Hematopoietic multipotent progenitor cell treated with erythropoietin and hydrocortisone succinate and interleukin-3 and kit ligand, for 8 days (in vitro differentiated cells): ENCODE data around the gene COMMD7.
"Not testable (repeated sequence)": the region's sequence is repeated elsewhere in the genome, so short reads cannot be mapped to it uniquely, and the experiment has no call there.

Experiments
- DNase-seq: peaks from one replicate; pipeline ENCODE4 v3.0.0-alpha.2; 2015

Gene COMMD7

DNA sequence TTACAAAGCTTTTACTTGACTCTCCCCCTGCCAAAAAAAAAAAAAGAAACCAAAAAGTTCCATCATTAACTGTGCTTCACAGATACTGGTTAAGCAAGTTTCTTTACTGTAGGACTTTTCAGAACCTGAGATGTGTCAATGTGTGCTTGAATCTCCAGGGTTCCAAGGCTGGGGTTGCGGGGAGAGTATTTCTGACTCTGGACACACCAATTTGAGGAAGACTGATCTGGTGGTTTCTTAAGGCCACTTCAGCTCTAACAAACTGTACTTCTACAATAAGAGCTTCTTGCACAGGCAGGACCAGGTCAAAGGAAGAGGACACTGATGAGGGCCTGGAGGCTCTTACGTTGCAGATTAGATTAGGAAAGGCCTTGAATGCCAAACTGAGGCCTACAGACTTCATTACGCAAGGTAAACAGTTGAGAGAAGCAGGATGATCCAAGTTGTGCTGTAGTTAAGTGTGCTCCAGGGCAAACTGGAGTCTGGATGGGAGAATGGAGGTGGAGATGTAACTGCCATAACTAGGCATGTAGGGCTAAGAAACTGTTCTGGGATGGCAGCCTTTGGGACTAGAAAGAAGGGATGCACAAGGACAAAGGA lies 24.4 kb downstream of the COMMD7 start:
- DNase-seq, result no peak

DNA sequence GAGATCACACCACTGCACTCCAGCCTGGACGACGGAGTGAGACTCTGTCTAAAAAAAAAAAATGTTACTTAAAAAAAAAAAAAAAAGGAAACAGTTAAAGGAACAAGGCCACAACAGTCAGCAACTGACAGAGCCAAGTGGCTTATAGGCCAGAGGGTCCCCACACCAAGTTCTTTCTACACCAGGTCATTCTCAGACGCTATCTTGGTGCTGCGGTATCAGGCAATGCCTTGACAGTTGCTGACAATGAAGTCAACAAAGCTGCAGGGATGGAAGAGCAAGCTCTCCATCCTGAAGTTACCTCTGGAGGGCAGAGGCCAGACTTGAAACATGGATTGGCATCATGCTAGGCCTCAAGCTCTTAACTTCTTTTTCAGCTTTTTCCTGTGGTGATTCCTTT lies 31.9 kb downstream of the COMMD7 start:
- no peak for DNase-seq

DNA sequence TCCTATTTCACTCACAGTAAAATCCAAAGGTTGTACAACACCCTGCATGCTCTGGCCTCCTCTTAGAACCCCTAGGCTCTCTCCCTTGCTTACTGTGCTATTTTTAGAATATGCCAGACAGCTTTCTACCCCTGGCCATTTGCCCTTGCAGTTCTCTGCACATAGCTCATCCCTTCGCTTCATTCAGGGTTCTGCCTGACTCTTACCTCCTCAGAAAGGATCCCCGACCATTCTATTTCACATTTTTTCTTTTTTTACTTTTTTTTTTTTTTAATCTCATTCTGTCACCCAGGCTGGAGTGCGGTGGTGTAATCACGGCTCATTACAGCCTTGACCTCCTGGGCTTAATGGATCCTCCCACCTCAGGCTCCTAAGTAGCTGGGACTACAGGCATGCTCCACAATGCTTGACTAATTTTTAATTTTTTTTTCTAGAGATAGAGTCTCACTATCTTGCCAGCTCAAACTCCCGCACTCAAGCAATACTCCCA lies 33.6 kb downstream of the COMMD7 start:
- no peak for DNase-seq

DNA sequence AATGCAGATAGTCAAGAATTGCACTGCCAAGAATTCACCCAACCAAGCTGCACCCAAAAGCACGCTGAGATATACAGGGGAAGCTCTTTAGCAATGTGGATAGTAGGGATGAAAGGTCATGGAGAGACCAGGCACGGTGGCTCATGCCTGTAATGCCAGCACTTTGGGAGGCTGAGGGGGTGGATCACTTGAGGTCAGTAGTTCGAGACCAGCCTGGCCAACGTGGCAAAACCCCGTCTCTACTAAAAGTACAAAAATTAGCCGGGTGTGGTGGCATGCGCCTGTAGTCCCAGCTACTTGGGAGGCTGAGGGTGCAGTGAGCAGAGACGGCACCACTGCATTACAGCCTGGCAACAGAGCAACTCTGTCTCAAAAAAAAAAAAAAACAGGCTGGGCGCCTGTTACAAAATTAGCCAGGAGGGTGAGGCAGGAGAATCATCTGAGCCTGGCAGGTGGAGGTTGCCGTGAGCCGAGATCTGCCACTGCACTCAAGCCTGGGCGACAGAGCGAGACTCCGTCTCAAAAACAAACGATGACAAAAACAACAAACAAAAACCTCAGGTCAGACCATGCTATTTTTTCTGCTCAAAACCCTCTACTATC lies 34.1 kb downstream of the COMMD7 start:
- not testable (repeated sequence) for DNase-seq

DNA sequence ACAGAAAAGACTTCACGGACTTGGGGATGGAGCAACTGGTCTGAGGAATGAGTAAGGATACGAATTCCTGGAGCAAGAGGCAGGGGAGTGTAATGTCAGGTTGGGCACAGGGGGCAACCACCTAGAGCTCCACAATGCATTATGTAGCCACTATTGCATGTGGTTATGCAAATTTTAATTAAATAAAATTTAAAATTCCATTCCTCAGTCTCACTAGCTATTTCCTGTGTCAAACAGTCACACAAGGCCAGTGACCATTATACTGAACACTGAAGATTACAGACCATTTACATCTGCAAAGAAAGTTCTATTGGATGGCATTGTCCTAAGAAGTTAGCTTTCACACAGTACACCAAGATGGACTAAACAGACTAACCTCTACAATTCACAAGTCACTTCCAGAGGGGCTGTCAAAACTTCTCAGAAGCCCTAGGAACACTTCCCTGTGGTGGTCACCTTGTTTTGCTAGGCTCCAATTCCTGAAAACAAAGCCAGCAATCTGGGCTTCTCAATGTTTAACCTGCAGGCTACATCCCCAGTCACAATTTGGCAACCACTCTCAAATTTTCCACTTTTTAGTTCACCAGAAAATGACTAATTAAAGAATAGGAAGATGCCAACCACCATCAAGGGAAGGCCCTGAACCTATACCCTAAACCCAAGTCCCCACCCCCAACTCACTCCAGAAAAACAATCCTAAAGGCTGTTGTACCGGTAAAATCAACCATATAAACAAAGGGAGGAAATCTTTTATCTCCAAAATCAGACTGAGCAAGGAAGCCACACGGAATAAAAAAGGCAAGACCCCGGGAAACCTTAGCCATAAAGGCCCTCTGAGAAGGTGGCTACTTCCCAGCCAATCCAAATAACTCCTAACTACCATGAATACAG lies 35.3 kb downstream of the COMMD7 start:
- DNase-seq, result no peak

DNA sequence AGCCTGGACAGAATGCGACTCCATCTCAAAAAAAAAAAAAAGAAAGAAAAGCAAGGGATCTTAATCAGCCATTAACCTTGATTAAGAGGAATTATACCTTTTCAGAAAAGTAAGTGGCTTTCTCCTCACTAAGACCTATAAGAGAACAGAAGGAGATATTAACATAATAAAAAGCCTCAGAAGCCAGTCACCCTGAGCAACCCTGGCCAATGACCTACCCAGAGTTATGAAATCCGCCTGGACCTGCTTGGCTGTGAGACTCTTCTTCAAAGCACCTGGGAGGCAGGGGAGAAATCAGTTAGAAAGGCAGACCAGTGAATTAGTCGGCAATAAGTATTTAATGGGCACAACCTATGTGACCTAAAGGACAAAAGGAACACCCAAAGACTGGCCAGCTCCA lies 36.8 kb downstream of the COMMD7 start:
- no peak for DNase-seq

DNA sequence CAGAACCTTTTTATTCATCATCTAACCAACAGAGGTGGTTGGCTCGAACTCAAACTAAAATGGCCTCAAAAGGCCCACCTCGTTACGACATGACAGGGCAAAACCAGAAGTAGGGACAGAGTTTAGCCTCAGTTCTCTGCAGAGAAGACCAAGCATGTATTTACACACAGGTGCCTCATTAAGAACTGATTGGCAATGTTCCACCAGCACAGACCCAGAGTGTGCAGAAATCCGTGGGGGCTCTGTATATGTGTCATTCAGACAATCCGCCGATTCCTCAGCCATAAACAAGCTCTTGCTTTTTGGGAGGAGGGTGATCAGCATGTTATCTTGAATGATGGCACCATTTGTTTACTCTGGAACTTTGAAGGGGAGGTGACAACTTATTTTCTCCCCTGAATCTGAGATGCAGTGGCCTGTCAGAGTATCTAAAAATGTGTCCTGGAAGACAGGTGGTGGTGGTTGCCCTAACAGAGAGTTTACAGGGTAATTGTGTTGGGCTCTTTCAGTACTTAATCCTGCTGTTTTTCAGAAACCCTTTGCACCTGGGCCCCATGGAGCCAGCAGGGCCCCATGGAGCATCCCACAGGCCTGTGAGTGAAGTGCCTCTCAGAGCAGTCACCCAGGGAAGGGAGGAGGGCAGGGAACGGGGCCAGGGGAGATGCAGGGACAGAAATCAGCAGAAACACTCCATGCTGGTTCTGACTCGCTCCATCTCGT lies 40.4 kb downstream of the COMMD7 start:
- no peak for DNase-seq

DNA sequence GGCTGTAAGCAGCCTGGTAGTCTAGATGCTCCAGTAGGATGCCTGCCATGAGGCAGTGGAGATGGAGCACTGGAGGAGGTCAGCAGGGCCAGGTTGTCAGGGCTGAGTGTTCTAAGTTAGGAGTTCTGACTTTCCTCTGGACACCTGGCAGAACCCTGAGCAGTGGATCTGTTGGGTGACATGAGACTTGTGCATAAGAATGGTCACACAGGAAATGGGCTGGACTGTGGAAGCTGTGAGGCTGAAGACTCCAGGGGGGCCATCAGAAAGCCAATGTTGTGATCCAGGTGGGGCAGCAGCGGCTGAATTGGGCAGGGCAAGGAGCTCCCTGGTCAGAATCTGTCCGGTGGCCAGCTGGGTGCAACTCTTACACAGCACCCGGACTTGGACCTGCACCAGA lies 45.7 kb downstream of the COMMD7 start:
- no peak for DNase-seq

DNA sequence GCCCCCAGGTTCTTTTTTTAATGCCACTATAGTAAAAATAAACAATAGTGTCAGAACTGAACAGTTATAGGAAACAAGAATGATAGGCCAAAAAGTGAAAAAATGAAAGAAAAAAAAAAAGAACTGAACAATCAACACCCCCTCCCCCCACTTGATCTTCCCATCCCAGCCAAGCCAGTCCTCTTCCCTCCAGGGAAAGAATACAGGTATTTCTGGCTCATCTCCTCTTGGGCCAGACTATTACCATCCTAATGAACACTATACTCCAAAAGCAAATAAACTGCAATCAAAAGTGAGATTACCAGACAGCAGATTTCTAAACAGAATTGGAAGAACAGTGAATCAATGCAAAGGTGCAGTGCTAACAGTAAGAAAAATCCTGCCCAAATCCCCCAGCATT lies 48.2 kb downstream of the COMMD7 start:
- DNase-seq, result no peak

DNA sequence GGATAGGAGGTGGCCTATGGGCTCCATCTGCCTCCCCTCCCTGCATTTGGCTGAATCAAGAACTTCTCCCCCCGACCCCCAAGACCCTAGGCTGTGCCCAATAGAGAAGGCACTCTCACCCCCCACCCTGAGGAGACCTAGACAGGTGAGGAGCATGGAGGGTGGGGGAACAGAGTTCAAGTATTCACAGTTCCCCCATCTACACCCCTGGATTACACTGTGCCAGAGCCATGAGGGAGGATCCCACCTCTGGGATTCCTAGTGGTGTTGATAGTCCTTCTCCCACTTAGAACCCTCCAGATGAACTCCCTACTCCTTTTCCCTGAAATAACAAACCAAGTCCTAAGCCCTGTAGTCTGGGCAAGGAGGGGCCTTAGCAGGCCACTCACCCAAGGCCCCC lies 54.3 kb downstream of the COMMD7 start:
- not testable (repeated sequence) for DNase-seq

DNA sequence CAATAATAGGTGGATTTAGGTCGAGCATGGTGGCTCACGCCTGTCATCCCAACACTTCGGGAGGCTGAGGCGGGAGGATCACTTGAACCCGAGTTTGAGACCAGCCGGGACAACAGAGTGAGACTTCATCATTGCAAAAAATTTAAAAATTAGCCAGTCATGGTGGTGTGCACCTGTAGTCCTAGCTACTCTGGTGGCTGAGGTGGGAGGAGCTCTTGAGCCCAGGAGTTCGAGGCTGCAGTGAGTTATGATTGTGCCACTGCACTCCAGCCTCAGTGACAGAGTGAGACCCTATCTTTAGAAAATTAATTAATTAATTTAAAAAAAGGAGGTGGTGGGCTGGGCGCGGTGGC lies 56.1 kb downstream of the COMMD7 start:
- no peak for DNase-seq

DNA sequence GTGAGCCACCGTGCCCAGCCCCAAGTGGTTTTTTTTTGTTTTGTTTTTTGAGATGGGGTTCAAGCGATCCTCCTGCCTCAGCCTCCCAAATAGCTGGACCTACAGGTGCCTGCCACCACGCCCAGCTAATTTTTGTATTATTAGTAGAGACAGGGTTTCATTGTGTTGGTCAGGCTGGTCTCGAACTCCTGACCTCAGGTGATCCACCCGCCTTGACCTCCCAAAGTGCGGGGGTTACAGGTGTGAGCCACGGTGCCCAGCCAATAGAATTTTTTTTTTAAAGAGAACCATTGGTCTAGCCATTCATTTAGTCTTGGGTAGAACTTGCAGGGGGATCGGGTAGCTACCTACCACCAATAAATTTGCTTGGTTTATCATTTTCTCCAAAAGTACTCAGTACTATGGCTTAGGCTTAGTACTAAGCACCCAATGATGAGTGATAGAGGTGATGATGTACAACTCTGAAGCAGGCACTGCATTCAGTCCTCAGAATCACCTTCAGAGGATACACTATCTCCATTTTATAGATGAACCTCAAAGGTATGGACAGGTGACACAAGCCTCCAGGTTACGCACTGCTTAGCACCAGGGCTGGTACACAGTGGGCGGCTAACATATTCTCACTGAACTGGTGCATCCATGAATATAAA lies 56.6 kb downstream of the COMMD7 start:
- DNase-seq, result no peak

DNA sequence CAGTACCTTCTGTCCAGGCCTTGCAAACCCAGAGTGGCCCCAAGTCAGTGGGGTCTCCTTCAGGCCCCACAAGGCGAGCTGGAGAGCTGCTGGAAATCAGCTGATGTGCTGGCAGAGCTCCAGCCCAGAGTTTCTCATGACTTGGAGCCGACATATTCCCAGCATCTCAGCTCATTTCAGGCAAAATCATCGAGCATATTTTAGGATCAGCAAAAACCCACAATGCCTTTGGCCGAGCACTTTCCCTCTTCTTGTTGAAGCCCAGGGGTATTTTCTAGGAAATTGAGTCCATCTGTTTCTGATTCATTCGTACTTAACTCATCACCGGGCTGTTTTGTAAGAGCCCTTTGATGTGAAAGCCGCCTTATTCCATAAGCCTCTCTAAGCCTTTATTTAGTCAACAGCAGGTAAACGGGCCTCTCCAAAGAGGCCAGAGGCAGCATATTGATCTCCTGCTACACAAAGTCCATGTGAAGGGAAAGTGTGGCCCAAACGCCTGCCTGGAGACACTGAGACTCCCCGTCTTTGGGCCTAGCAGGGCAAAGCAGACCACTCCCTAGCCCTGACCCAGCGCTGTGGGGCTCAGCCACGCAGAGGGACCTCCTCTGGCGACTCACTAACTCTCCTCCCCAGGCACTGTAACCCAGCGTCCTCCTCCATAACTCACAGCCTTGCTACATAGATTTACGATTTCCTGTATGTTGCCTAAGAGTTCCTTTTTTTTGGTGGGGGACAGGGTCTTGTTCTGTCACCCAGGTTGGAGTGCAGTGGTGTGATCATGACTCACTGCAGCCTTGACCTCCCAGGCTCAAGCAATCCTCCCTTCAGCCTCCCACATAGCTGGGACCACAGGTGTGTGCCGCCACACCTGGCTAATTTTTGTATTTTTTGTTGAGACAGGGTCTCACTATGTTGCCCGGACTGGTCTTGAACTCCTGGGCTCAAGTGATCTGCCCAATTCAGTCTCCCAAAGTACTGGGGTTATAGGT lies 57.4 kb downstream of the COMMD7 start:
- DNase-seq, result no peak

DNA sequence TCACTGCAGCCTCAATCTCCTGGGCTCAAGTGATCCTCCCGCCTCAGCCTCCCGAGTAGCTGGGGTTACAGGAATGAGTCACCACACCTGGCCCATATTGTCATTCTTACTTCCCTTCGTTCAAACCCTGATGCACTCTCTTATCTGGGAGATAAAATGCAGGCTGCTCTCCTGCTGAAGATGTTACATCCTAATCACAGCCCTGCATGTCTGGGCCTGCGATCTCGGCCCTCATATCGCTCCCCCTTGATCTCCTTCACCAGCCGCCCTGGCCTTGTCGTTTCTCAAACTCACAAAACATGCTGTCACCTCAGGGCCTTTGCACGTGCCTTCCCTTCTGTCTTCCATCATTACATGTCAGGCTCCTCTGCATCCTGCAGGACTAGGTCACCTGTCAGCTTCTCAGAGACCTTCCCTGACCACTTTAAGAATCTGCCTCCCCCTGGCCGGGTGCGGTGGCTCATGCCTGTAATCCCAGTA lies 60.7 kb downstream of the COMMD7 start:
- DNase-seq, result peak; percentile 51

DNA sequence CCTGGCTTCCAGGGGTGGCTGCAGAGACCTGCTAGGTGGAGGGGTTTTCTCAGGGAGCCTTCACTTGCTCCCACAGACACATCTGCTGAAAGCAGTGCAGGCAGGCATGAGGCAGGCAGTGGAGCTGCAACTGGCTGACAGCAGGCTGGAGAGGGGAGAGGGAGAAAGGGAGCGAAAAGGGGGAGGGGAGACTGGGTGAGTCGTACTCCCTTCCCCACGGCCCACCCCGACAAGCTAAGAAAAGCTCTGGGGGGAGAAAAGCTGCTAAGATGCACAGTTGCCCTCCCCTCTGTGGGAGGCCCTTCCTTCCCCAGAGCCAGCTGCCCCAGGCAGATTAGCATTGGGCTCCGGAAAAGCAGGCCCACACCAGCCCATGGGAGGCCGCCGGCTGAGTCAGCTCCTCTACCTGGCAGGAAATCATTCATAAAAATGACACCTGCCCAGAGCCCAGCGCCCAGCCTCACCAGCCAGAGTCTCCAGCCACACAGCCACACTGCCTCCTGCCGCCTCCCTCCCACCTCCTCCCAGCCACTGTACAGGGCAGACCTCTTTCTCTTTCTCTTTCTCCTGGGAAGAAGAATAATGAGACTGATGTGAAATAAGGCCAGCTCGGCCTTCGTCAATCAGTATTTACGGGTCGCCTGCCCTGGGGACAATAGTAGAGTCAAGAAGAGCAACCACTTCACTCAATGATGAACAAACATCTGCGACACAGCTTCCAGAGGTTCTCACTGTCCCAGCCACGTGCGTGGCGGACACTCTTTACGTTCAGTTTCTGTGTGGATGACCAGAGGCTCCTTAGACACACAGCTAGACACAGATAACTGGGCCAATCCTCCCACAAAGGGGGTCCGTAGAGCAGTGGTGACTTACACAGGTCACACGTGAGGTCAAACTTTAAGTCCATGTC lies 61.8 kb downstream of the COMMD7 start:
- peak; percentile 84 for DNase-seq

DNA sequence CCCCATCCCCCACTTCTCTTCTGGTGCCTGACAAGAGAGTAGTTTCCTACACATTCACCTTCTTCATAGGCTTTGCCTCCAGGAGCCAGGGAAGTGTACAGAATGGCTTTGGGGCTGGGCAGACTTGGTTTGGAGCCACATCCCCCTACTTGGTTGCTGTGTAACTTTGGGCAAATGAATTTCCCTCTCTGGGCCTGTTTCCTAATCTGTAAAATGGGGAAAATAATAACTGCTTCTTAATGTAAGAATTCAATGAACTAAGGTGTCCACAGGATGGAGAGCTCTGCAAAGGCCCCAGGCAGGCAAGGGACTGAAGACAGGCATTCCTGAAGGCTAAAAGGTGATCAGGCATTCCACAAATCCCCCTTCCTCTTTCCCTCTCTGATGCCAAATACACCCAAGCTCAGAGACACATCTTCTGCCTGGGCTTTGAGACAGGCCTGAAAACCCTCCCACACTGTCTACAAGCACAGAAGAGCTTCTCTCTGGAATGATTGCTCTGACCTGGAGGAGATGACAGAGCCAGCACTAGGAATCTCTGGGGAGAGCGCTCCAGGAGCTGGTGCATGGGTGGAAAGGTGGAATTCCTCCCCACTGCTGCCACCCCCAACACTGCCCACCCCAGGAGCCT lies 62.6 kb downstream of the COMMD7 start:
- no peak for DNase-seq

DNA sequence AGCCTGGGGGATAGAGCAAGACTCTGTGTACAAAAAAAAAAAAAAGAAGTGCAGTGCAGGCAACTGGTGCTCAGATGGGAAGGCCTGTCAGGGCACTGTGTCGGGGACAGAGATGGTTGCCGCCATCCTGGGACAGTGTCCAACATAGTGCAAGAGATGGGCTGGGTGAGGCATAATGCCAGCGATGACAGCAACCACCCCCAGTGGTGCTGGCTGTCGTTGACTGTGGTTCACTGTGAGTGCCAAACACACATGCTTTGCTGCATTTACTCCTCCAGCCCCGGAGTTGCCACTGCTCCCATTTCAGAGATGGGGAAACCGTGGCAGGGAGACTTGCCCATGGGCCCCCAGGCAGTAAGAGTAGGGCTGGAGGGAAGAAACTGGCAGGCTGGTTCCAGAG lies 64.3 kb downstream of the COMMD7 start:
- DNase-seq, result peak; percentile 72

DNA sequence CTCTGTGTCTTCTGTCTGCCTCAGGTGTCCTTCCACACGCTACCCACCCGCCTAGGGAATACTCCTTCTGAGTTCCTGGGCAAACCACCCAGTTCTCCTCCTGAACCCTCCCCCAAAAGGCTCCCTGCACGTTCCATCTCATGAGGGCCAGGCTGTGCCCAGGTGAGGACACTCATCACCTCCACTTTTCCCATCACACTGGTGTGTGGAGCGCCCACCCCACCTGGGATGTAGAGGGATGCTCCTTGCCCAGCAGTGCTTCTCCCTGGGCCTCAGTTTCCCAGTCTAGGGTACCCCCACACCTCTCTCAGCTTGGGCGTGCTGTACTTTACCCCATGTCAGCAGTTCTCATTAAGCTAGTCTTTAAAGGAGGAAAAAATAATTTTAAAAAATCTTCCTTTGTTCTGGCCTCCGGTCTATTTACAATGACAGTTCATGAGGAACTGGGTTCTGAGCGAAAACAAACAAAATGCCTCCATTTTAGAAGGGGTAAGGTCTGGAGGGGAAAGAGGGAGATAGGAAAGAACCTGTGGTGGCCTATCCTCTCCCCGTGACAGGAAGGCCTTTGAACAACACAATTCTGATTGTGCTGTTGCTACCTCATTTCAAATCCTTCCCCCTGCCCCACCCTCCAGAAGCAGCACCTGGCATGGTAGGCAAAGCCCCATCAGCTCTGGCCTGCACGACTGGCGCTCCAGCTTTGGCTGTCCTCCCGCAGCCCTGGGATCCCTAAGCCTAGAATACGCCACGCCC lies 67.9 kb downstream of the COMMD7 start:
- no peak for DNase-seq

DNA sequence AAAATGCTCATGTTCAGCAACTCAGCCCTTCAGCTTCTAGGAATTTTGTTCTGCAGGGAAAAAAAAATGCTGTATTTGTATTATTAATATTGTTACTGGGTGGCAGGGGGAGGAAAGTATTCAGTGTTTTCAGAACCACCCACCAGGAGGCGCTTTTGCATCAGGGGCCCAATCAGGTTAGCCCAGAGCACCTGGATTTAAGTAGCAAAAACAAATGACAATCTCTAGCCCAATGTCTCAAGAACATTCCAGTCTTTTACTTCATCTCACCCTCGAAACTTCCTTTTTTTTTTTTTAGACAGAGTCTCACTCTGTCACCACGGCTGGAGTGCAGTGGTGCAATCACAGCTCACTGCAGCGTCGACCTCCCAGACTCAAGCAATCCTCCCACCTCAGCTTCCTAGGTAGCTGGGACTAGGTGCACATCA lies 68.9 kb downstream of the COMMD7 start:
- peak; percentile 82 for DNase-seq
